Smooth muscle cell (in vitro differentiated cells): ENCODE results near the gene ITGA3. TPM values are rescaled to one million over a fixed set of nuclear protein-coding genes. Genes with fewer than 3 reads are reported as not detected.

Experiments
- DNase-seq: peaks from one replicate; lab custom pipeline; 2025; ENCODE audit not compliant: unreplicated experiment; lab: John Stamatoyannopoulos, UW
- H2AFZ ChIP-seq: fragments of 200-600 bp; sonication (generic); 2 replicates; pipeline ENCODE4 v1.6.0; 2016; ENCODE audit warnings: antibody characterized with exemption, low read depth, mild to moderate bottlenecking
- H3F3A ChIP-seq: fragments of 200-600 bp; sonication (generic); 2 replicates; pipeline ENCODE4 v1.6.0; 2017; ENCODE audit warnings: antibody characterized with exemption, low read depth
- H3K27ac ChIP-seq: fragments of 200-600 bp; sonication (generic); 2 replicates; pipeline ENCODE4 v1.5.1; 2016; ENCODE audit warnings: low read depth, mild to moderate bottlenecking
- H3K27me3 ChIP-seq: fragments of 200-600 bp; sonication (generic); 2 replicates; pipeline ENCODE4 v1.6.1; 2016; ENCODE audit warnings: low read depth, mild to moderate bottlenecking
- H3K36me3 ChIP-seq: fragments of 200-600 bp; sonication (generic); 2 replicates; pipeline ENCODE4 v1.5.1; 2016; ENCODE audit warnings: low read depth
- H3K4me1 ChIP-seq: fragments of 200-600 bp; sonication (generic); 2 replicates; pipeline ENCODE4 v1.5.1; 2016; ENCODE audit warnings: low read depth
- H3K4me2 ChIP-seq: fragments of 200-600 bp; sonication (generic); 2 replicates; pipeline ENCODE4 v1.6.0; 2016; ENCODE audit warnings: mild to moderate bottlenecking
- H3K4me3 ChIP-seq: fragments of 200-600 bp; sonication (generic); 2 replicates; pipeline ENCODE4 v1.5.1; 2016; ENCODE audit warnings: mild to moderate bottlenecking
- H3K79me2 ChIP-seq: fragments of 200-600 bp; sonication (generic); 2 replicates; pipeline ENCODE4 v1.6.0; 2016; ENCODE audit warnings: low read depth, mild to moderate bottlenecking
- H3K9ac ChIP-seq: fragments of 200-600 bp; sonication (generic); 2 replicates; pipeline ENCODE4 v1.6.0; 2016; ENCODE audit warnings: low read depth
- H3K9me3 ChIP-seq: fragments of 200-600 bp; sonication (generic); replicated peaks from 2 replicates; pipeline ENCODE4 v1.5.1; 2016; ENCODE audit warnings: low read depth
- H4K20me1 ChIP-seq: fragments of 200-600 bp; sonication (generic); 2 replicates; pipeline ENCODE4 v1.6.0; 2016; ENCODE audit warnings: low read depth
- CTCF ChIP-seq: fragments of 200-600 bp; sonication (generic); IDR thresholded peaks from 2 replicates; pipeline ENCODE4 v1.5.1; 2017; ENCODE audit warnings: borderline replicate concordance, mild to moderate bottlenecking, antibody characterized with exemption; ENCODE audit not compliant: insufficient read depth, poor library complexity, severe bottlenecking
- WGBS: methylation state at CpG from one replicate; pipeline ENCODE4 v1.1.7; 2016; ENCODE audit warnings: low lambda C conversion rate; 5-methylcytosine and 5-hydroxymethylcytosine counted together
- polyA plus RNA-seq: library from polyadenylated mRNA; unstranded; fragments of >200 nt; fragmentation: Nextera tagmentation; extraction: Ambion mirVana; gene quantifications from 2 replicates; pipeline ENCODE4 v1.2.1, GENCODE V29; 2016
- total RNA-seq: library from RNA; depleted of rRNA; stranded (reverse); fragments of >200 nt; gene quantifications from 2 replicates; pipeline ENCODE4 v1.2.3, GENCODE V29; 2014

ITGA3 gene
- total and polyA plus RNA-seq, 2 experiments from 2014 or later = 30.0 to 44.7 TPM

GRCh38 chr17:50137042-50137441 is 81.1 kb downstream of the ITGA3 start:
- no peak overlapping the region for H2AFZ ChIP-seq
- no peaks in the 10 kb centered on the region for H3K4me1 ChIP-seq
- H3F3A ChIP-seq = peaks cover 10% of the 10 kb centered on the region
- no peaks in the 10 kb centered on the region for H3K36me3 ChIP-seq
- H3K27ac ChIP-seq = no peak overlapping the region
- no peak overlapping the region for H3K4me3 ChIP-seq
- H3K79me2 ChIP-seq = no peaks in the 10 kb centered on the region
- peaks cover 72% of the 10 kb centered on the region for H4K20me1 ChIP-seq
- no peak overlapping the region for H3K9ac ChIP-seq
- no peaks in the 10 kb centered on the region for H3K9me3 ChIP-seq
- DNase-seq = no peak
- TF ChIP-seq CTCF = no peak
- H3K27me3 ChIP-seq = no peaks in the 10 kb centered on the region
- H3K4me2 ChIP-seq = no peak overlapping the region
- 98% methylated on average over 4 of the region's 4 CpGs for WGBS

DNA sequence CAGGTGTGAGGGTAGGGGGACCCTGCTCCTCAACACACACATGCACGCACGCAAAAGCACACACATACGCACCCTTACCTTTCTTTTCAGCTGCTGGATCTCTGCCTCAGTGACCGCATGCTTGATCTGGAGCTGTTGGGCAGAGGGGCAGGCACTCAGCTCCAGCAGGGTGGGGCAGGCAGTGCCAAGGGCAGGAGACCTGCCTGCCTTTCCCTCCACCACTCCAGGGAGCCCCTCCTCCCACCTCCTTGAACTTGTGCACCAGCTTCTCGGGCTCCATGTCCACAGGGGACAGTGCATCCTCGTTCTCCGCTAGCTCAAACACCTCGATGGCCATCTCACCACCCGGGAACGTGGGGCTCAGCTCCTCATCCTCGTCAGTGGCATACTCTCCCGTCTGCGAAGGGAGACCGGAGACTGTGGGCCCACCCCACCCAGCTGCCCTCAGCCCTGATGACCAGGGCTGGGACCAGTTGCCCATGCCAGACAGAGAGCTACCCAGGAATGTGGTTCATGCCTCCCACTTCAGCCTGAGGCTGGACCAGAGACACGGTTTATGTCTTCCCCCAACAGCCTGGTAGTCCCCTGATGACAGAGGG is 83.4 kb downstream of the ITGA3 start:
- DNase-seq = no peak
- Histone ChIP-seq H3K79me2 (peaks cover 11% of the 10 kb centered on the region), H3K36me3 (no peaks in the 10 kb centered on the region)

More for the DNA sequence above, 83.4 kb downstream of the ITGA3 start:
- no peak for TF ChIP-seq CTCF
- Histone ChIP-seq H3K27me3 (no peaks in the 10 kb centered on the region), H3K9me3 (no peaks in the 10 kb centered on the region), H2AFZ (no peak overlapping the region), H3K9ac (no peak overlapping the region), H4K20me1 (peaks cover 82% of the 10 kb centered on the region), H3K4me2 (no peak overlapping the region), H3K4me3 (no peak overlapping the region), H3F3A (no peaks in the 10 kb centered on the region), H3K4me1 (no peaks in the 10 kb centered on the region), H3K27ac (no peak overlapping the region)
- WGBS = 92% methylated on average over 15 of the region's 15 CpGs

Other genes with a start within 250 kb of the ITGA3 start
- not detected in 2 replicates for gene TAC4, start 208.0 kb upstream of the ITGA3 start, total RNA-seq
- gene TAC4, start 208.0 kb upstream of the ITGA3 start, polyA plus RNA-seq = not detected in 2 replicates
- not detected in 2 replicates for gene DLX4, start 86.9 kb upstream of the ITGA3 start, total RNA-seq
- gene DLX4, start 86.9 kb upstream of the ITGA3 start, polyA plus RNA-seq = 0.19 and 0.51 TPM in 2 replicates
- 9.7 TPM in 1 of 2 replicates, not detected in the other for gene DLX3, start 60.9 kb upstream of the ITGA3 start, total RNA-seq
- gene DLX3, start 60.9 kb upstream of the ITGA3 start, polyA plus RNA-seq = 1.4 and 3.8 TPM in 2 replicates
- gene PDK2, start 39.2 kb downstream of the ITGA3 start, total RNA-seq = 21.7 and 28.2 TPM in 2 replicates
- gene PDK2, start 39.2 kb downstream of the ITGA3 start, polyA plus RNA-seq = 34.3 and 36.5 TPM in 2 replicates
- gene SAMD14, start 74.0 kb downstream of the ITGA3 start, total RNA-seq = 6.3 and 39.1 TPM in 2 replicates
- 13.7 and 21.1 TPM in 2 replicates for gene SAMD14, start 74.0 kb downstream of the ITGA3 start, polyA plus RNA-seq
- gene PPP1R9B, start 94.6 kb downstream of the ITGA3 start, total RNA-seq = 20.8 and 21.8 TPM in 2 replicates
- 6.7 and 10.2 TPM in 2 replicates for gene PPP1R9B, start 94.6 kb downstream of the ITGA3 start, polyA plus RNA-seq
- 0.99 TPM in 1 of 2 replicates, not detected in the other for gene SGCA, start 109.9 kb downstream of the ITGA3 start, total RNA-seq
- 1.4 and 2.1 TPM in 2 replicates for gene SGCA, start 109.9 kb downstream of the ITGA3 start, polyA plus RNA-seq
- gene COL1A1, start 145.5 kb downstream of the ITGA3 start, total RNA-seq = 3,848 and 4,141 TPM in 2 replicates
- 18,306 and 25,649 TPM in 2 replicates for gene COL1A1, start 145.5 kb downstream of the ITGA3 start, polyA plus RNA-seq
- gene TMEM92, start 218.4 kb downstream of the ITGA3 start, total RNA-seq = 1.9 and 7.4 TPM in 2 replicates
- 4.8 and 14.4 TPM in 2 replicates for gene TMEM92, start 218.4 kb downstream of the ITGA3 start, polyA plus RNA-seq